Activated naive CD4-positive, alpha-beta T cell treated with anti-CD3 and anti-CD28 coated beads, Interleukin-2, amount 50 U/mL, for 24 hours (primary cell): ENCODE results near the gene ARHGAP20.

Experiments
- H3K27ac Mint-ChIP-seq: one replicate; pipeline ENCODE4 v1.8.0; 2021; ENCODE audit warnings: mild to moderate bottlenecking, mixed read lengths
- H3K27me3 Mint-ChIP-seq: one replicate; pipeline ENCODE4 v1.8.0; 2021; ENCODE audit warnings: mixed read lengths
- H3K36me3 Mint-ChIP-seq: one replicate; pipeline ENCODE4 v1.8.0; 2021; ENCODE audit warnings: mixed read lengths
- H3K4me1 Mint-ChIP-seq: one replicate; pipeline ENCODE4 v1.8.0; 2021; ENCODE audit warnings: mixed read lengths
- H3K4me3 Mint-ChIP-seq: one replicate; pipeline ENCODE4 v1.8.0; 2021; ENCODE audit warnings: mild to moderate bottlenecking, mixed read lengths
- H3K9me3 Mint-ChIP-seq: one replicate; pipeline ENCODE4 v1.8.0; 2021; ENCODE audit warnings: mixed read lengths

The ARHGAP20 gene

DNA sequence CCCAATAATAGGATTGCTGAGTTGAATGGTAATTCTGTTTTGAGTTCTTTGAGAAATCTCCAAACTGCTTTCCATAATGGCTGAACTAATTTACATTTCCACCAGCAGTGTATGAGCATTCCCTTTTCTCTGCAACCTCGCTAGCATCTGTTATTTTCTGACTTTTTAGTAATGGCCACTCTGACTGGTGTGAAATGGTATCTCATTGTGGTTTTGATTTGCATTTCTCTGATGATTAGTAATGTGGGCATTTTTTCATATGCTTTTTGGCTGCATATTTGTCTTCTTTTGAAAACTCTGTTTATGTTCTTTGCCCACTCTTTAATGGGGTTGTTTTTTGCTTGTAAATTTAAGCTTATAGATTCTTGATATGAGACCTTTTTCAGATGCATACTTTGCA, 185.1 kb downstream of the ARHGAP20 start:
- H3K36me3 Mint-ChIP-seq = no peaks in the 10 kb centered on the region
- no peak overlapping the region for H3K27ac Mint-ChIP-seq
- H3K4me1 Mint-ChIP-seq = peaks cover 3% of the 10 kb centered on the region
- H3K4me3 Mint-ChIP-seq = no peak overlapping the region
- no peaks in the 10 kb centered on the region for H3K27me3 Mint-ChIP-seq
- H3K9me3 Mint-ChIP-seq = peaks cover 9% of the 10 kb centered on the region
